ENCODE measurements around the gene KYNU.
"Not testable (repeated sequence)": the region's sequence is repeated elsewhere in the genome, so short reads cannot be mapped to it uniquely, and the experiment has no call there.

Gene KYNU

GRCh38 chr2:143089520-143089919 is 212.1 kb downstream of the KYNU start:
- not testable (repeated sequence) for DNase-seq (ENCODE audit: low read depth in 2 of 2)
